Calu3 (cell line): ENCODE data around the gene CLK3. TPM values are rescaled to one million over a fixed set of nuclear protein-coding genes. Genes with fewer than 3 reads are reported as not detected.

Source experiments
- BruUV-seq: library from RNA; stranded (reverse); fragments of 400-500 nt; replicated peaks from 2 replicates; lab custom pipeline; 2021; lab: Mats Ljungman, UMichigan
- CTCF ChIA-PET: fragments of 300-600 bp; sonication (Branson Sonifier 250); formaldehyde crosslinking; loops from one replicate; lab custom pipeline; 2022; ENCODE audit warnings: antibody characterized with exemption; lab: Charles Lee
- DNase-seq: peaks from one replicate; pipeline ENCODE4 v3.0.0; 2022
- H3K27ac Mint-ChIP-seq: one replicate; pipeline ENCODE4 v1.8.0; 2022; ENCODE audit warnings: mixed read lengths; ENCODE audit not compliant: unreplicated experiment
- H3K27me3 Mint-ChIP-seq: one replicate; pipeline ENCODE4 v1.8.0; 2022; ENCODE audit warnings: mixed read lengths; ENCODE audit not compliant: unreplicated experiment
- H3K36me3 Mint-ChIP-seq: one replicate; pipeline ENCODE4 v1.8.0; 2022; ENCODE audit warnings: mild to moderate bottlenecking, moderate library complexity, mixed read lengths; ENCODE audit not compliant: insufficient read depth, unreplicated experiment
- H3K4me1 Mint-ChIP-seq: one replicate; pipeline ENCODE4 v1.8.0; 2022; ENCODE audit warnings: mild to moderate bottlenecking, low read depth, mixed read lengths; ENCODE audit not compliant: unreplicated experiment
- H3K4me3 Mint-ChIP-seq: one replicate; pipeline ENCODE4 v1.8.0; 2022; ENCODE audit warnings: mild to moderate bottlenecking, low read depth, moderate library complexity, mixed read lengths; ENCODE audit not compliant: unreplicated experiment
- H3K9me3 Mint-ChIP-seq: one replicate; pipeline ENCODE4 v1.8.0; 2022; ENCODE audit warnings: low read depth, mixed read lengths; ENCODE audit not compliant: unreplicated experiment
- intact Hi-C: fragments of 100-400 bp; cut with micrococcal nuclease; formaldehyde crosslinking; loops from one replicate; pipeline ENCODE4 v1.10.0; 2022; ENCODE audit not compliant: unreplicated experiment
- total RNA-seq: library from RNA; stranded (reverse); gene quantifications from 2 replicates; pipeline ENCODE4 v1.2.3, GENCODE V29; 2022
- TF ChIP-seq, protein P1 (sequence below): fragments of 200-600 bp; IDR thresholded peaks from one replicate; pipeline ENCODE4 v1.8.0; 2022; ENCODE audit warnings: antibody characterized with exemption; ENCODE audit not compliant: unreplicated experiment

CLK3 gene
- total RNA-seq, 1 experiment from 2014 or later = 93.5 TPM

DNA sequence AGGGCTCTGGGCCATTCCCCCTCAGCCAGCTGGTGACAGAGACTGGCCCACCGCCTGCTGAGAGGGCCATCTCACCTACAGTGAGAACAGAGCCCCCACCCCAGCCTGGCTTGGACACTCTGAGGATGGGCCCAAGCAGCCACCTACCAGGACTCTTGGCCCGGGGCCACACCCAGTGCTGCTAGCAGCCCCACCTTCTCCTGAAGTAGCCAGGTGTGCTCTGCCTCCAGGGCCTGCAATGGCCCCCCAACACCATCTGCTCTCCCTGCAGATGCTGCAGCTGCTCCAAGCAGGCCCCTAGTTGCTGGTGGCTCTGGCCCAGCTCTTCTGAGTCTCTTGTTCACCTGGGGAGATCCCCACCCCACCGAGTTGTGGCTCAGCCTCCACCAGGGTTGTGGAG, 6.8 kb upstream of the CLK3 start:
- no peak overlapping the region for H3K4me3 Mint-ChIP-seq
- no peaks in the 10 kb centered on the region for H3K4me1 Mint-ChIP-seq
- BruUV-seq = no TSS peak
- CTCF ChIA-PET = no interaction called here
- H3K36me3 Mint-ChIP-seq = peaks cover under 1% of the 10 kb centered on the region
- H3K27me3 Mint-ChIP-seq = peaks cover 74% of the 10 kb centered on the region
- intact Hi-C loops = no loop called here
- no peaks in the 10 kb centered on the region for H3K9me3 Mint-ChIP-seq
- TF ChIP-seq, protein P1, sequence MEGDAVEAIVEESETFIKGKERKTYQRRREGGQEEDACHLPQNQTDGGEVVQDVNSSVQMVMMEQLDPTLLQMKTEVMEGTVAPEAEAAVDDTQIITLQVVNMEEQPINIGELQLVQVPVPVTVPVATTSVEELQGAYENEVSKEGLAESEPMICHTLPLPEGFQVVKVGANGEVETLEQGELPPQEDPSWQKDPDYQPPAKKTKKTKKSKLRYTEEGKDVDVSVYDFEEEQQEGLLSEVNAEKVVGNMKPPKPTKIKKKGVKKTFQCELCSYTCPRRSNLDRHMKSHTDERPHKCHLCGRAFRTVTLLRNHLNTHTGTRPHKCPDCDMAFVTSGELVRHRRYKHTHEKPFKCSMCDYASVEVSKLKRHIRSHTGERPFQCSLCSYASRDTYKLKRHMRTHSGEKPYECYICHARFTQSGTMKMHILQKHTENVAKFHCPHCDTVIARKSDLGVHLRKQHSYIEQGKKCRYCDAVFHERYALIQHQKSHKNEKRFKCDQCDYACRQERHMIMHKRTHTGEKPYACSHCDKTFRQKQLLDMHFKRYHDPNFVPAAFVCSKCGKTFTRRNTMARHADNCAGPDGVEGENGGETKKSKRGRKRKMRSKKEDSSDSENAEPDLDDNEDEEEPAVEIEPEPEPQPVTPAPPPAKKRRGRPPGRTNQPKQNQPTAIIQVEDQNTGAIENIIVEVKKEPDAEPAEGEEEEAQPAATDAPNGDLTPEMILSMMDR = no peak
- H3K27ac Mint-ChIP-seq = no peak overlapping the region
- no peak for DNase-seq

DNA sequence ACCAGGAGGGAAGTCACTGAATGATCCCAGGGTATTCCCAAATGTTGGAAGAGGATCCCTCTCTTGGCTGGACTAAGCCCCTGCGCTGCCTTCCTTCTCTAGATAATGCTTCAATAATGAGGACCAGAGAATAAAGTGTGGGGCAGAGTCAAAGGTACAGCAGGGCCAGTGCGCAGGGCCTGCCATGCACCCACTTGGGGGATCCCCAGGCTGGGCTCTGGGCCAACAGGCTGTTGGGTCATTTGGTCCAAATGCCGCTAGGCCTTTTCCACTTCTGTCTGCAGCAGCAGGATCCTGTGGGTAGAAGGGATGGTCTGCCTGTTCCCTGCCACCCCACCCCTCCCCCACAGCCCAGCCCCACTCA, 5.7 kb upstream of the CLK3 start:
- no TSS peak for BruUV-seq
- Mint-ChIP-seq H3K27ac (no peak overlapping the region), H3K36me3 (peaks cover 12% of the 10 kb centered on the region), H3K4me1 (no peaks in the 10 kb centered on the region), H3K27me3 (peaks cover 74% of the 10 kb centered on the region), H3K4me3 (no peak overlapping the region), H3K9me3 (no peaks in the 10 kb centered on the region)
- TF ChIP-seq, protein P1 = no peak
- DNase-seq = no peak
- CTCF ChIA-PET = no interaction called here
- intact Hi-C loops = loop anchor here (5.0 kb wide), 1 partner anchor 63 kb away; no protein-coding TSS in a partner anchor

GRCh38 chr15:74610302-74610951, 5.2 kb upstream of the CLK3 start:
- peaks cover 74% of the 10 kb centered on the region for H3K27me3 Mint-ChIP-seq
- no TSS peak for BruUV-seq
- no peak overlapping the region for H3K4me3 Mint-ChIP-seq

DNA sequence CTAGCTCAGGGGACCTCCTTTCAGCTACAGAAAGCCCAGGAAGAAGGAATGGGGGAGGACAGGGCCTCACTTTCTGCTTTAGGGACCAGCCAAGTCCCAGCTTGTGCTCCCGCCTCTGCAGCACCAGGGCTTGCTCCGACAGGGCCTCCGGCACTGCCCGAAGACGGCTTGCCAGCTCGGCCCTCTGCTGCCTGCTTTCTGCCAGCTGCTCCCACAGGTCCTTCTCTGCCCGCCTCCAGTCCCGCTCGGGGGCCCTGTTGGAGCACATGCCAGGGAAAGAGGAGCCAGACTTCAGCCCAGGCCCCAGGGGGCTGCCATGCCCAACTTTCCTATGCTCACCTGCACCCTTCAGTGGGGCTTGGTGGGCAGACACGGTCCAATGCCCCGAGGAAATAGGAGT, 4.3 kb upstream of the CLK3 start:
- Mint-ChIP-seq H3K9me3 (no peaks in the 10 kb centered on the region), H3K27ac (no peak overlapping the region), H3K4me1 (no peaks in the 10 kb centered on the region), H3K4me3 (no peak overlapping the region), H3K36me3 (peaks cover 26% of the 10 kb centered on the region), H3K27me3 (peaks cover 73% of the 10 kb centered on the region)
- DNase-seq = no peak
- BruUV-seq = no TSS peak
- TF ChIP-seq, protein P1 = no peak
- intact Hi-C loops = loop anchor here (5.0 kb wide), 1 partner anchor 64 kb away; no protein-coding TSS in a partner anchor
- CTCF ChIA-PET = interaction anchor here (0.9 to 1.4 kb wide), 2 partner anchors 10 to 65 kb away, joined by 3 read pairs; no protein-coding TSS in a partner anchor

More at GRCh38 chr15:74610302-74610951, 5.2 kb upstream of the CLK3 start:
- intact Hi-C loops = loop anchor here (5.0 kb wide), 1 partner anchor 63 kb away; no protein-coding TSS in a partner anchor
- TF ChIP-seq, protein P1 = no peak
- Mint-ChIP-seq H3K27ac (no peak overlapping the region), H3K36me3 (peaks cover 17% of the 10 kb centered on the region), H3K4me1 (no peaks in the 10 kb centered on the region), H3K9me3 (no peaks in the 10 kb centered on the region)
- CTCF ChIA-PET = interaction anchor here (0.9 to 1.4 kb wide), 2 partner anchors 11 to 64 kb away, joined by 3 read pairs; no protein-coding TSS in a partner anchor
- DNase-seq = no peak
